Activated CD4-positive, alpha-beta T cell treated with anti-CD3 and anti-CD28 coated beads for 4 hours (primary cell): ENCODE measurements around the gene SLC23A3.

Experiments used
- DNase-seq, 2 donors: peaks; one replicate each; pipeline ENCODE4 v3.0.0-alpha.2; 2020

Gene SLC23A3

GRCh38 chr2:219175928-219176817 lies 6.3 kb upstream of the SLC23A3 start:
- peak; percentile 17 to 21 for DNase-seq

GRCh38 chr2:219175486-219175885 lies 5.7 kb upstream of the SLC23A3 start:
- DNase-seq = no peak

- DNase-seq = no peak
Observed at GRCh38 chr2:219174801-219175200, 5.0 kb upstream of the SLC23A3 start.

GRCh38 chr2:219174146-219174545 lies 4.3 kb upstream of the SLC23A3 start:
- DNase-seq = no peak

- DNase-seq = no peak
Observed at GRCh38 chr2:219173176-219173575, 3.3 kb upstream of the SLC23A3 start.

- DNase-seq = no peak
Observed at GRCh38 chr2:219172231-219173154, 2.7 kb upstream of the SLC23A3 start.

- peak; percentile 21 to 43 for DNase-seq
Observed at GRCh38 chr2:219171231-219171651, 1.4 kb upstream of the SLC23A3 start.

- DNase-seq = no peak
Observed at GRCh38 chr2:219168932-219169331, 897 bp downstream of the SLC23A3 start.

GRCh38 chr2:219168526-219168925 lies 1.3 kb downstream of the SLC23A3 start:
- DNase-seq = no peak

GRCh38 chr2:219167997-219168396 lies 1.8 kb downstream of the SLC23A3 start:
- no peak for DNase-seq

- no peak for DNase-seq
Observed at GRCh38 chr2:219165058-219165911, 4.5 kb downstream of the SLC23A3 start.

GRCh38 chr2:219163156-219163555 lies 6.7 kb downstream of the SLC23A3 start:
- DNase-seq = no peak

- DNase-seq = no peak
Observed at GRCh38 chr2:219161097-219161496, 8.7 kb downstream of the SLC23A3 start.

GRCh38 chr2:219160186-219161017 lies 9.4 kb downstream of the SLC23A3 start, which contains the start of gene NHEJ1:
Gene NHEJ1 (minus strand): TSS chr2:219160815. CDS start chr2:219158362, 2,453 bp downstream.
- DNase-seq = peak; percentile 94

- DNase-seq = no peak
Observed at GRCh38 chr2:219159771-219160185, 10.1 kb downstream of the SLC23A3 start.

- no peak for DNase-seq
Observed at GRCh38 chr2:219158586-219158985, 11.2 kb downstream of the SLC23A3 start.

- DNase-seq = no peak
Observed at GRCh38 chr2:219158025-219158424, 11.8 kb downstream of the SLC23A3 start.

GRCh38 chr2:219157396-219157795 lies 12.4 kb downstream of the SLC23A3 start:
- DNase-seq = no peak

GRCh38 chr2:219155054-219155644 lies 14.7 kb downstream of the SLC23A3 start:
- DNase-seq = peak; percentile 32 to 43

GRCh38 chr2:219149667-219150066 lies 20.2 kb downstream of the SLC23A3 start:
- no peak for DNase-seq

- no peak for DNase-seq
Observed at GRCh38 chr2:219142329-219142728, 27.5 kb downstream of the SLC23A3 start.
